SK-N-SH treated with all-trans-retinoic acid at 6 μM for 48 hours (cell line): ENCODE results near the gene GRM7.

Source experiments
- ATAC-seq: fragments of 200-7000 bp; cut with Tn5 transposase; 3 replicates; pipeline ENCODE4 v1.9.1; 2020; ENCODE audit warnings: mild to moderate bottlenecking, moderate library complexity
- ARNTL ChIP-seq: fragments of 450-650 bp; formaldehyde crosslinking; IDR thresholded peaks from 2 replicates; pipeline ENCODE4 v1.5.0; 2020; ENCODE audit warnings: low read depth, mild to moderate bottlenecking, moderate library complexity, borderline replicate concordance
- BACH2 ChIP-seq: fragments of 250-450 bp; sonication (Bioruptor Pico); IDR thresholded peaks from 2 replicates; pipeline ENCODE4 v1.9.0; 2021; ENCODE audit warnings: mild to moderate bottlenecking, borderline replicate concordance
- CREB5 ChIP-seq: fragments of 250-450 bp; sonication (Bioruptor Pico); IDR thresholded peaks from 2 replicates; pipeline ENCODE4 v1.5.1; 2020; ENCODE audit warnings: low read depth, mild to moderate bottlenecking, moderate library complexity
- GLIS3 ChIP-seq: fragments of 250-450 bp; sonication (Bioruptor Pico); IDR thresholded peaks from 2 replicates; pipeline ENCODE4 v1.5.0; 2020; ENCODE audit warnings: mild to moderate bottlenecking, moderate library complexity
- ISL1 ChIP-seq: fragments of 250-450 bp; sonication (Bioruptor Pico); IDR thresholded peaks from 2 replicates; pipeline ENCODE4 v2.1.2; 2022; ENCODE audit warnings: mild to moderate bottlenecking, moderate library complexity
- OSR1 ChIP-seq: fragments of 250-450 bp; sonication (Bioruptor Pico); IDR thresholded peaks from 2 replicates; pipeline ENCODE4 v1.8.0; 2022; ENCODE audit warnings: moderate library complexity, mild to moderate bottlenecking, inconsistent platforms
- PATZ1 ChIP-seq: fragments of 250-450 bp; sonication (Bioruptor Pico); IDR thresholded peaks from 2 replicates; pipeline ENCODE4 v1.8.0; 2020; ENCODE audit warnings: mild to moderate bottlenecking, moderate library complexity, borderline replicate concordance
- POU6F1 ChIP-seq: fragments of 250-450 bp; sonication (Bioruptor Pico); IDR thresholded peaks from 2 replicates; pipeline ENCODE4 v1.8.0; 2021; ENCODE audit warnings: low read depth, mild to moderate bottlenecking, moderate library complexity, borderline replicate concordance
- PPARA ChIP-seq: fragments of 250-450 bp; sonication (Bioruptor Pico); IDR thresholded peaks from 2 replicates; pipeline ENCODE4 v1.5.0; 2020; ENCODE audit warnings: mild to moderate bottlenecking, borderline replicate concordance
- RARB ChIP-seq: fragments of 250-450 bp; sonication (Bioruptor Pico); IDR thresholded peaks from 2 replicates; pipeline ENCODE4 v1.8.0; 2021; ENCODE audit warnings: mild to moderate bottlenecking, moderate library complexity
- SNAI2 ChIP-seq: fragments of 250-450 bp; sonication (Bioruptor Pico); IDR thresholded peaks from 2 replicates; pipeline ENCODE4 v1.5.0; 2020; ENCODE audit warnings: mild to moderate bottlenecking, moderate library complexity
- TOX ChIP-seq: fragments of 250-450 bp; sonication (Bioruptor Pico); IDR thresholded peaks from 2 replicates; pipeline ENCODE4 v1.8.0; 2021; ENCODE audit warnings: mild to moderate bottlenecking, moderate library complexity, borderline replicate concordance
- TSHZ2 ChIP-seq: fragments of 250-450 bp; sonication (Bioruptor Pico); IDR thresholded peaks from 2 replicates; pipeline ENCODE4 v1.5.0; 2020; ENCODE audit warnings: mild to moderate bottlenecking, moderate library complexity
- ZFP3 ChIP-seq: fragments of 250-450 bp; sonication (Bioruptor Pico); IDR thresholded peaks from 2 replicates; pipeline ENCODE4 v1.5.0; 2020; ENCODE audit warnings: mild to moderate bottlenecking, moderate library complexity
- ZFP30 ChIP-seq: fragments of 450-650 bp; formaldehyde crosslinking; IDR thresholded peaks from 2 replicates; pipeline ENCODE4 v1.5.0; 2022; ENCODE audit warnings: mild to moderate bottlenecking, moderate library complexity
- ZNF565 ChIP-seq: fragments of 450-650 bp; formaldehyde crosslinking; conservative IDR thresholded peaks from 2 replicates; pipeline ENCODE4 v1.5.0; 2020; ENCODE audit warnings: low read depth, mild to moderate bottlenecking, moderate library complexity
- ZNF70 ChIP-seq: fragments of 450-650 bp; formaldehyde crosslinking; IDR thresholded peaks from 2 replicates; pipeline ENCODE4 v1.5.0; 2020; ENCODE audit warnings: mild to moderate bottlenecking, moderate library complexity
- ZNF8 ChIP-seq: fragments of 450-650 bp; formaldehyde crosslinking; IDR thresholded peaks from 2 replicates; pipeline ENCODE4 v1.5.0; 2020; ENCODE audit warnings: mild to moderate bottlenecking, moderate library complexity

Gene GRM7

GRCh38 chr3:7745711-7746110, 884.8 kb downstream of the GRM7 start (continued):
- TF ChIP-seq POU6F1: no peak
- no peak for TF ChIP-seq RARB
- TF ChIP-seq PATZ1: no peak
- no peak for TF ChIP-seq GLIS3

GRCh38 chr3:7749931-7750695, 889.2 kb downstream of the GRM7 start:
- no peak for ATAC-seq
- no peak for TF ChIP-seq TOX (CRISPR knock-in tag)
- no peak for TF ChIP-seq POU6F1
- TF ChIP-seq OSR1 (CRISPR knock-in tag): no peak
- no peak for TF ChIP-seq SNAI2 (CRISPR knock-in tag)
- no peak for TF ChIP-seq ZFP30
- no peak for TF ChIP-seq ZNF565 (CRISPR knock-in tag)
- no peak for TF ChIP-seq ARNTL (CRISPR knock-in tag)

- no peak for ATAC-seq
- no peak for TF ChIP-seq GLIS3
- TF ChIP-seq ZFP3 (CRISPR knock-in tag): no peak
- TF ChIP-seq CREB5 (CRISPR knock-in tag): no peak
- TF ChIP-seq ZNF8 (CRISPR knock-in tag): no peak
- TF ChIP-seq TSHZ2: no peak
- no peak for TF ChIP-seq ZFP30
- TF ChIP-seq ISL1 (CRISPR knock-in tag): no peak
- TF ChIP-seq ZNF70 (CRISPR knock-in tag): no peak
- no peak for TF ChIP-seq ZNF565 (CRISPR knock-in tag)
- TF ChIP-seq SNAI2 (CRISPR knock-in tag): no peak
Observed at GRCh38 chr3:7752005-7752404, 891.1 kb downstream of the GRM7 start.

- ATAC-seq: no peak
- TF ChIP-seq PPARA (CRISPR knock-in tag) (no peak), GLIS3 (no peak), SNAI2 (CRISPR knock-in tag) (no peak), ISL1 (CRISPR knock-in tag) (no peak), TSHZ2 (no peak), TOX (CRISPR knock-in tag) (no peak), ZNF70 (CRISPR knock-in tag) (no peak), BACH2 (CRISPR knock-in tag) (no peak), POU6F1 (no peak)
Observed at GRCh38 chr3:7754653-7755441, 893.9 kb downstream of the GRM7 start.
